Mesenchymal stem cell (in vitro differentiated cells and primary cell): ENCODE data around the gene SNRPB2. TPM values are rescaled to one million over a fixed set of nuclear protein-coding genes. Genes with fewer than 3 reads are reported as not detected.

ENCODE experiments used
- DNase-seq: peaks from one replicate; pipeline ENCODE4 v3.0.0-alpha.2; 2013
- H2AFZ ChIP-seq: one replicate; pipeline ENCODE4 v1.6.1; 2013; ENCODE audit warnings: low read depth, mild to moderate bottlenecking, control low read depth, inconsistent platforms, low read length, moderate library complexity
- H2AK5ac ChIP-seq: 2 replicates; pipeline ENCODE4 v1.6.1; 2013; ENCODE audit warnings: low read length, moderate library complexity, mild to moderate bottlenecking, inconsistent platforms; ENCODE audit not compliant: severe bottlenecking
- H2BK120ac ChIP-seq: one replicate; pipeline ENCODE4 v1.6.1; 2013; ENCODE audit warnings: low read depth, mild to moderate bottlenecking, inconsistent platforms, low read length, moderate library complexity
- H2BK12ac ChIP-seq, 2 experiments: one replicate each; pipeline ENCODE4 v1.6.1; 2013; ENCODE audit warnings: inconsistent platforms in 2 of 2, low read length in 2 of 2, mild to moderate bottlenecking in 2 of 2, moderate library complexity in 2 of 2, control low read depth in 1 of 2
- H2BK15ac ChIP-seq: one replicate; pipeline ENCODE4 v1.6.1; 2013; ENCODE audit warnings: mild to moderate bottlenecking, low read depth, inconsistent platforms; ENCODE audit not compliant: poor library complexity, severe bottlenecking
- H2BK5ac ChIP-seq: 2 replicates; pipeline ENCODE4 v1.6.1; 2013; ENCODE audit warnings: low read depth, mild to moderate bottlenecking, low read length, control low read depth, inconsistent platforms; ENCODE audit not compliant: poor library complexity, severe bottlenecking
- H3K14ac ChIP-seq, 2 experiments: one replicate each; pipeline ENCODE4 v1.6.1; 2013; ENCODE audit warnings: inconsistent platforms in 2 of 2, low read length in 2 of 2, control low read depth in 1 of 2, mild to moderate bottlenecking in 1 of 2, moderate library complexity in 1 of 2
- H3K18ac ChIP-seq, 2 experiments: one replicate each; pipeline ENCODE4 v1.6.1; 2013; ENCODE audit warnings: inconsistent platforms in 2 of 2, low read length in 2 of 2, control low read depth in 1 of 2, low read depth in 1 of 2, mild to moderate bottlenecking in 1 of 2
- H3K23ac ChIP-seq, 2 experiments: one replicate each; pipeline ENCODE4 v1.6.1; 2013; ENCODE audit warnings: inconsistent platforms in 2 of 2, low read length in 2 of 2, mild to moderate bottlenecking in 2 of 2, moderate library complexity in 2 of 2, control low read depth in 1 of 2
- H3K27ac ChIP-seq: 2 replicates; pipeline ENCODE4 v1.5.1; 2013; ENCODE audit warnings: mild to moderate bottlenecking, moderate library complexity, low read length, control low read depth, inconsistent platforms; ENCODE audit not compliant: poor library complexity, severe bottlenecking
- H3K27me3 ChIP-seq, 2 experiments: 2 replicates each; pipeline versions ENCODE4 v1.6.1 to v1.7.0; 2013; ENCODE audit warnings: low read length in 2 of 2, mild to moderate bottlenecking in 2 of 2, moderate library complexity in 2 of 2, control low read depth in 1 of 2, inconsistent platforms in 1 of 2; ENCODE audit not compliant: control insufficient read depth in 1 of 2, insufficient read depth in 1 of 2
- H3K36me3 ChIP-seq, 2 experiments: 2 replicates each; pipeline versions ENCODE4 v1.6.1 to v1.7.0; 2013; ENCODE audit warnings: low read length in 2 of 2, control low read depth in 1 of 2, inconsistent platforms in 1 of 2, low read depth in 1 of 2, mild to moderate bottlenecking in 1 of 2; ENCODE audit not compliant: insufficient read depth in 2 of 2, control insufficient read depth in 1 of 2
- H3K4ac ChIP-seq, 2 experiments: one replicate each; pipeline ENCODE4 v1.6.1; 2013; ENCODE audit warnings: inconsistent platforms in 2 of 2, low read length in 2 of 2, mild to moderate bottlenecking in 2 of 2, moderate library complexity in 2 of 2, control low read depth in 1 of 2, low read depth in 1 of 2
- H3K4me1 ChIP-seq: 2 replicates; pipeline ENCODE4 v1.6.1; 2013; ENCODE audit warnings: low read depth, low read length, control low read depth; ENCODE audit not compliant: control insufficient read depth, insufficient read depth
- H3K4me2 ChIP-seq: 2 replicates; pipeline ENCODE4 v1.6.1; 2013; ENCODE audit warnings: low read length, mild to moderate bottlenecking, inconsistent platforms; ENCODE audit not compliant: poor library complexity, severe bottlenecking
- H3K4me3 ChIP-seq, 2 experiments: 2 replicates each; pipeline versions ENCODE4 v1.5.1 to v1.7.0; 2013; ENCODE audit warnings: low read length in 2 of 2, mild to moderate bottlenecking in 2 of 2, control low read depth in 1 of 2, low read depth in 1 of 2; ENCODE audit not compliant: insufficient read depth in 1 of 2
- H3K79me1 ChIP-seq: replicated peaks from 2 replicates; pipeline ENCODE4 v1.6.1; 2013; ENCODE audit warnings: mild to moderate bottlenecking, control low read depth, low read length, inconsistent platforms; ENCODE audit not compliant: poor library complexity, severe bottlenecking
- H3K9ac ChIP-seq: 2 replicates; pipeline ENCODE4 v1.7.0; 2013; ENCODE audit warnings: mild to moderate bottlenecking, low read length, moderate library complexity
- H3K9me3 ChIP-seq: 2 replicates; pipeline ENCODE4 v1.7.0; 2013; ENCODE audit warnings: mild to moderate bottlenecking, low read length; ENCODE audit not compliant: control insufficient read depth
- H4K8ac ChIP-seq: one replicate; pipeline ENCODE4 v1.6.1; 2013; ENCODE audit warnings: inconsistent platforms, mild to moderate bottlenecking, low read length, moderate library complexity
- H4K91ac ChIP-seq: one replicate; pipeline ENCODE4 v1.6.1; 2013; ENCODE audit warnings: mild to moderate bottlenecking, low read length, inconsistent platforms
- WGBS: methylation state at CpG from one replicate; pipeline ENCODE4 v1.1.7; 2013; ENCODE audit warnings: mixed read lengths; 5-methylcytosine and 5-hydroxymethylcytosine counted together
- small RNA-seq: library from polyadenylated mRNA; stranded (forward); fragments of <200 nt; extraction: miRNeasy Mini kit (QIAGEN cat#:217004); gene quantifications from one replicate; pipeline ENCODE3, GENCODE V24; 2013; ENCODE audit warnings: low read depth

The SNRPB2 gene

GRCh38 chr20:16778159-16778558, 48.3 kb downstream of the SNRPB2 start:
- H2AK5ac ChIP-seq: no peak overlapping the region

GRCh38 chr20:16781496-16781895, 51.7 kb downstream of the SNRPB2 start:
- Histone ChIP-seq H3K4ac (no peak overlapping the region), H2AFZ (no peak overlapping the region), H3K9ac (no peak overlapping the region), H4K91ac (no peak overlapping the region), H3K18ac (no peak overlapping the region), H3K9me3 (no peaks in the 10 kb centered on the region), H4K8ac (no peak overlapping the region), H3K27me3 (no peaks in the 10 kb centered on the region), H2BK15ac (no peak overlapping the region), H2BK5ac (no peak overlapping the region), H3K14ac (no peak overlapping the region), H3K23ac (no peak overlapping the region), H3K4me2 (no peak overlapping the region), H2BK12ac (no peak overlapping the region), H2AK5ac (no peak overlapping the region), H3K27ac (no peak overlapping the region), H2BK120ac (no peak overlapping the region), H3K36me3 (no peaks in the 10 kb centered on the region), H3K79me1 (no peaks in the 10 kb centered on the region), H3K4me1 (peaks cover 1% of the 10 kb centered on the region), H3K4me3 (no peak overlapping the region)
- WGBS: 100% methylated on average over 1 of the region's 1 CpG
- no peak for DNase-seq

More at GRCh38 chr20:16778159-16778558, 48.3 kb downstream of the SNRPB2 start:
- H2BK15ac ChIP-seq: no peak overlapping the region
- no peak overlapping the region for H2AFZ ChIP-seq
- H4K91ac ChIP-seq: no peak overlapping the region
- no peaks in the 10 kb centered on the region for H3K9me3 ChIP-seq
- no peaks in the 10 kb centered on the region for H3K36me3 ChIP-seq
- H3K14ac ChIP-seq: no peak overlapping the region
- no peak overlapping the region for H3K4ac ChIP-seq
- H2BK120ac ChIP-seq: no peak overlapping the region
- H3K4me3 ChIP-seq: no peak overlapping the region
- no peak overlapping the region for H3K27ac ChIP-seq
- H3K9ac ChIP-seq: no peak overlapping the region
- H3K79me1 ChIP-seq: no peaks in the 10 kb centered on the region
- no peak for DNase-seq
- no CpG with 5 or more reads among the region's 1 CpG for WGBS
- no peak overlapping the region for H3K23ac ChIP-seq
- no peak overlapping the region for H2BK12ac ChIP-seq
- H2BK5ac ChIP-seq: no peak overlapping the region
- H4K8ac ChIP-seq: no peak overlapping the region
- no peaks in the 10 kb centered on the region for H3K27me3 ChIP-seq
- no peaks in the 10 kb centered on the region for H3K4me1 ChIP-seq
- no peak overlapping the region for H3K4me2 ChIP-seq
- no peak overlapping the region for H3K18ac ChIP-seq

DNA sequence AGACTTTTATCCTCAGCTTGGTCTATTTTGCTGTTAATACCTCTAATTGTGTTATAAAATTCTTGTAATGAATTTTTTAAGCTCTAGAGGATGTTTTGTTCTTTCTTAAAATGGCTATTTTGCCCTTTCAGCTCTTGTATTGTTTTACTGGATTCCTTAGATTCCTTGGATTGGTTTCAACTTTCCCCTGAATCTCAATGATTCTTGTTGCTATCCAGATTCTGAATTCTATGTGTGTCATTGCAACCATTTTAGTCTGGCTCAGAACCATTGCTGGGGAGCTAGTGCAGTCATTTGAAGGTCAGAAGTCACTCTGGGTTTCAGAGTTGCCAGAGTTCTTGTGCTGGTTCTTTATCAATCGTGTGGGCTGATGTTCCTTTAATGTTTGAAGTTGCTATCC, 55.4 kb downstream of the SNRPB2 start:
- H3K4me1 ChIP-seq: peaks cover 1% of the 10 kb centered on the region
- no peak overlapping the region for H2BK15ac ChIP-seq
- H3K79me1 ChIP-seq: no peaks in the 10 kb centered on the region
- no peak overlapping the region for H2BK12ac ChIP-seq
- no peak overlapping the region for H3K4ac ChIP-seq
- H2AK5ac ChIP-seq: no peak overlapping the region
- no peak overlapping the region for H3K14ac ChIP-seq
- no peak overlapping the region for H2AFZ ChIP-seq
- H4K8ac ChIP-seq: no peak overlapping the region
- H3K4me2 ChIP-seq: no peak overlapping the region
- WGBS: 73% methylated on average over 1 of the region's 1 CpG
- H3K4me3 ChIP-seq: no peak overlapping the region
- no peaks in the 10 kb centered on the region for H3K9me3 ChIP-seq
- H3K27ac ChIP-seq: no peak overlapping the region
- H4K91ac ChIP-seq: no peak overlapping the region
- no peak overlapping the region for H3K9ac ChIP-seq
- no peaks in the 10 kb centered on the region for H3K36me3 ChIP-seq
- H3K18ac ChIP-seq: no peak overlapping the region
- H2BK5ac ChIP-seq: no peak overlapping the region
- H3K23ac ChIP-seq: no peak overlapping the region
- DNase-seq: no peak
- no peaks in the 10 kb centered on the region for H3K27me3 ChIP-seq
- no peak overlapping the region for H2BK120ac ChIP-seq

Small RNA genes within 50 kb of the gene (small RNA-seq; reads per million reads assigned to genes)
- not detected for gene AL135938.1
